GM21825 (cell line): Measurements from ENCODE around the gene CELSR3.
A peak's percentile ranks its signal among the peaks of the same experiment; 100 is the strongest.

Experiments used
- ATAC-seq: cut with Tn5 transposase; IDR thresholded peaks from one replicate; pipeline ENCODE4 v1.9.1; 2021; ENCODE audit warnings: mild to moderate bottlenecking, moderate library complexity; ENCODE audit not compliant: unreplicated experiment

Gene CELSR3

GRCh38 chr3:48688032-48688736, 25.5 kb upstream of the CELSR3 start:
- no peak for ATAC-seq

GRCh38 chr3:48687220-48687678, 24.6 kb upstream of the CELSR3 start:
- no peak for ATAC-seq

GRCh38 chr3:48686538-48687219, 24.0 kb upstream of the CELSR3 start:
- ATAC-seq, result no peak

DNA sequence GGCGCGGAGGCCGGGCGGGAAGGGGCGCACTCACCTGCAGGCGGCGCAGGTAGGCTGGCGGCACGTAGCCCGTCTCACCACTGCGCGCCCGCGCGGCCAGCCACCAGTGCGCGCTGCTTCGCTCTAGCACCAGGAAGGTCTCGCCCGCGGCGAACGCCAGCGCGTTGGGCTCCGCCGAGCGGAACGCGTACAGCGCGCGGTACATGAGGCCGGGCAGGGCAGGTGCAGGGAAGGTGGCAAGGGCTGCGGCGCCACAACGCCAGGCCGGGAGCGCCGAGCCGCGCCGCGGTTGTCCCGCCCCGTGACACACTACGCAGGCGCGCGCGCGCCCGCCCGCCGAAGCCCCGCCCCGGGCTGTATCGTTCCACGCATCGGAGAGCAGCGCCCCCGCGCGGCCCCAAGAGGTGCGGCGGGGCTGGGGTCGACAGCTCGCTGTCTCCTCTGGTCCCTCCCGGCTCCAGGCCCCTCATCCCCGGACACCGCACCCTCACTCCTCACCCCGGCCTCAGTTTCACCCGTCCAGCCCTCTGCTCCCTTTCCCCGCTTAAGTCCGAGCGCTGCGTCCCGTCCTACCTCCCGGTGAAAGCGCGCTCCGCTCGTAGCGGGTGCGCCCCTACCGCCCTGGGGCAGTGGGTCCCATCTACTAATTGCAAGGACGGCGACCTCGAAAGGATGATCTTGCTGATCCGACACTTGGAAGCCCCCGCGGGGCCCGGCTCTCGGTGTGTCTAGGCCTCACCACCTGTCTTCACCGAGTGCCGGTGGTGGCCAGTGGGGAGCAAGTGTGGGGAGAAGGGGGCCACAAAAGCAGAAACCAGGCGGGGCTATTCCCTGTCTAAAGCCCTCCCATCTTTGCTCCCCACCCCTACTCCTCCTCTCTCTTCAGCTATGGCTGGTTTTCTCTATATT, 23.2 kb upstream of the CELSR3 start, which contains the start of gene NCKIPSD:
NCKIPSD (minus strand) TSS at position 313 of the 909 bp plus-strand sequence; CDS start at position 205, 108 bp downstream.
- ATAC-seq, result peak; percentile 79

- no peak for ATAC-seq
Measured at GRCh38 chr3:48685293-48685602, 22.6 kb upstream of the CELSR3 start.

GRCh38 chr3:48684480-48685143, 21.9 kb upstream of the CELSR3 start:
- ATAC-seq, result no peak

- ATAC-seq, result no peak
Measured at GRCh38 chr3:48684054-48684349, 21.3 kb upstream of the CELSR3 start.

DNA sequence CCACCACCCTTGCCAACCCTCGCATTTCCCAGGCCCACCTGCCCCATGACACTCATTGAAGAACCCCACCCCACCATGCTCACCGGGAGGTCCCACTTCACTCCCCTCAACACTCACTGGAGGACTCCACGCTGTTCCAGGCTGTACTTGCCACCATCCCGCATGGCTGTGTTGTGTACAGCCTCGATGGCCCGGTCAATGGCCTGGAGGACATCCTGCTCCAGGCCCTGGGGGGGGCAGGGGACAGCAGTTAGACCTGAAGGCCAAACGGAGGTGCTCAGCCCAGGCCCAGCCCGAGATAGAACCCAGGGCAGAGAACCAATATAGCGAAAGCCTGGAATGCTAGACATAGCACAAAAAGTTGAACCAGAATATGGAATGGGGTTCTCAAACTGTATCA, 20.1 kb upstream of the CELSR3 start:
- no peak for ATAC-seq

GRCh38 chr3:48681974-48682610, 19.4 kb upstream of the CELSR3 start:
- ATAC-seq, result no peak

- no peak for ATAC-seq
Measured at GRCh38 chr3:48681541-48681880, 18.8 kb upstream of the CELSR3 start.

DNA sequence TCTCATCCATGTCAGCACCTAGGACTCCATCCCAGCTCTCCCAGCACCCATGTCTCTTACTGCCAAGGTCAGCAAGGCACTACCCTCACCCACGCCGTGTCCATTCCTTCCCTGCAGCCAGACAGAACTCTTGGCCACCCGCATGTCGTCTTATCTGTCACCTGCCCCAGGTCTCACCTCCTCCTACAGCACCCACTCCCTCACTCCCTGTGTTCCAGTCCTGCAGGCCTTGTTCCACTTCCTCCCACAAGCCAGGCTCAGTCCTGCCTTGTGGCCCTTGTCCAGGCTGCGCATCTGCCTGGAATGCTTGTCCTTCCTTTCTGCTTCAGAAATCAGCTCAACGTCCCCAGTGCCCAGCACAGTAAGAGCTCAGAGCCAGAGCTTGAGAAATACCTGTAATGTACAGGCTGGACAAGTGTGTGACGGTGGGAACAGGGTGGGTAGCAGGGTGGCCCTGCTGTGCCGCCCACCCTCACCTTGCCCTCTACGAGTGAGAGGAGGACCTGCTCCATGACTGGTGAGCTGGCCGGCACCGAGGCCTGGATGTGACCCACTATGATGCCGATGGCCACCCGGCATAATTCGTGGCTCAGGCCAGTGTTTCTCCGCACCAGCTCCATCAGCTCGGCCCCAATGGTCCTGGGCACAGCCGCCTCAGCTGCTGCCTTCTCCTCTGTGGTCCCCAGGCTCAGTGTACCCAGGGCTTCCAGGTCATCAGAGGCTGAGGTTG, 18.3 kb upstream of the CELSR3 start:
- no peak for ATAC-seq

DNA sequence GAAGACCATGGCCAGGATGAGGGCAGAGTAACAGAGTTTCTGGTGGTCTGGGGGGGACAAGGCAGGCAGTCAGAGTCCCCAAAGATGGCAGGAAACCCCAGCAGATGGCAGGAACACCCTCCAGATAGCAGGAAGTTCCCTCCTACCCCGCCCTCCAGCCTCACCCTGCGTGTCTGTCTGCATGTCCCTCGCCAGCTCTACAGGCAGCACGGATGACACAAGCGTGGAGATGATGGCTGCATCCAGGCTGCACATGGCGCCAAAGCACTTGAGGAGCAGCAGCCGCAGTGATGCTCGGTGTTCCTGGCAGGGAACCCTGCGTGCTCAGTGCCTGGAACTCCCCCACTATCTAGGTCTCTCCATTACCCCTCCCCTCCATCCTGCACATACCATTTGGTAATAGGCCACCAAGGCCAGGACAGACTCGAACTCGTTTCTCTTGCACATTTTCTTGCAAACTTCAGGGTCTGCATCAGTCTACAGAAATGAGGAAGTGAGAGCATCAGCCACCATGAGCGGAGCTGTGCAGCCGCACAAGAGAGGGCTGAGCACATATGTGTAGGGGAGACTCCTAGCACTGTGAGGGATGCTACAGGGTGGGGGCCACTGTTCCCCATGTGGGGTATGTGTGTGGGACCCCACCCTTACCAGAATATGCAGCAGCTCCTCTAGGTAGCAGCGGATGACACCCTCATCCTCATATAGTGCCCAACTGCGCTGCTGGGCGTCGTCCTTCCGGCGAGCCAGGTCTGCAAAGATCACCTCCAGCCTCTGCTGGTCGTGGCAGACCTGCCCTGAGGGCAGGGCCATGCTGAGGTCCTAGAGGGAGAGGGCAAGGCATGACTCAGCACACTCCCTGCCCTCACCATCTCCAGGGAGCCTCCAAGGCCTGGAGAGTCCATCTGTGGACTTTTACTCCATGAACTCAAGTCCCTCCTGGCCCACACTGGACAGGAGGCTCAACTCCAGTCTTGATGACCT, 17.0 kb upstream of the CELSR3 start:
- no peak for ATAC-seq

- ATAC-seq, result no peak
Measured at GRCh38 chr3:48678566-48679380, 16.1 kb upstream of the CELSR3 start.

DNA sequence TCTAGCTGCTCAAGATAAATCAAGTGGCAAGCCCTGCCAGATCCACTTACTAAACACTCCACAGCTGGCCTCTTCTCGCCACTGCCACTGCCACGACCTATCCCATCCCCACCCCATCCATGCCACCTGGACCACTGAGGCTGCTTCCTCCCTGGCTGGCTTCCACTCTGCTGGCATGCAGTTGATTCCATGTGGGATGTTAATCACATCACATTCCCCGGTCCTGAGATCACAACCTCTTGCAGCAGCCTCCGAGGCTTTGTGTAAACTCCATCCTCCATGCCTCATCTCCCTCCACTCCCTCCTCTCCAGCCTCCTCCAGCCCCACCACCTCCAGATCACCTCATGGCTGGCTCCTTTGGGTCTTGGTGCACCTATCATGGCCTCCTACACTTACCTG, 15.4 kb upstream of the CELSR3 start:
- no peak for ATAC-seq

DNA sequence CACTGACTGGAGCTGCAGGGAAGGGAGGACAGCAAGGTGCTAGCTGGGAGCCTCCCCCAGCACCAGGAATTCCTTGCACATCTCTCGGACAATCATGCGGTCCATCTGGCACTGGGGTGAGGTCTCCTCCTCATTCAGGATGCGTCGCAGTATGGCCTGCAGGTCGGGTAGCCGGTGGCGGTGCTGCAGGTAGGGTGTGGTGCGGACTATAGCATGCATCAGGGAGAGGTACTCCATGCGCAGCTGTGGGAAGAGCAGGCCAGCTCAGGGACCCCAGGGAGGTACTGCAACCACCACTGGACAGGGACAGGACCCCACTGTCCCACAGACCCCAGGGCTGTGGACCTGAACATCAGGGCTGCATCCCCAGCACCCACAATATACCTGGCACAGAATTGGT, 11.8 kb upstream of the CELSR3 start:
- ATAC-seq, result no peak

DNA sequence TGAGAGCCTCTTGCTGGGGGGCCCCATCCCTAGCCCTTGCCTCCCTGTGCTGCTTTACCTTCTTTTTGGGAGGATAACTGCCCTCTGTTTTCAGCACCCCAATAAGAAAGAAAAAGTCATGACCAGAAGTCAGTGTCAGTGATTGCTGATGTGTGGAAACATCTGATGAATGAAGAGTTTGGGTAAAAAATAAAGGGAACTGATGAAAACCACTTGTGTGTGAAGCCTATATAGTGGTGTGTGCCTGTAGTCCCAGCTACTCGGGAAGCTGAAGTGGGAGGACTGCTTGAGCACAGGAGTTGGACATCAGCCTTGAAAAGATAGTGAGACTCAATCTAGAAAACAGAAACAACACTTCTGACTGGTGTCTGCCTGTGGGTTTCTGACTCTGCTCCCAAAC, 9.8 kb upstream of the CELSR3 start:
- no peak for ATAC-seq

DNA sequence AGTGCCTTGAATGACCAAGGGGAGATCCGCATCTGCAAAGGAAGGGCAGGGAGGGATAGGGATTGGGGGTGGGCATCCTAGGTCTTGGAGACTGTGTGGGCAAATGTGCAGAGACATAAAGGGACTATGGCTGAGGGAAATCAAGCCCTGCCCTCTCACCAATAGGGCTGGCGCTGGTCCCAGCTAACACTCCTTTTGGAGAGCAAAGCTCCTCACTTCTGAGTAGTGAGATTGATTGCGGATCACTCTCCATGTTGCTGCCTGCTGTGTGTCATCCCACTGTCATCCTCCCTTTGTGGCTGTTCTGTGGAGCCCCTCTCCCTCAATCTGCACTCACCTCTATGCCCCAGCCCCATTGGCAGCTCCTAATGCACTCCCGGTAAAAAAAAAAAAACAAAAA, 2.2 kb upstream of the CELSR3 start:
- ATAC-seq, result no peak

DNA sequence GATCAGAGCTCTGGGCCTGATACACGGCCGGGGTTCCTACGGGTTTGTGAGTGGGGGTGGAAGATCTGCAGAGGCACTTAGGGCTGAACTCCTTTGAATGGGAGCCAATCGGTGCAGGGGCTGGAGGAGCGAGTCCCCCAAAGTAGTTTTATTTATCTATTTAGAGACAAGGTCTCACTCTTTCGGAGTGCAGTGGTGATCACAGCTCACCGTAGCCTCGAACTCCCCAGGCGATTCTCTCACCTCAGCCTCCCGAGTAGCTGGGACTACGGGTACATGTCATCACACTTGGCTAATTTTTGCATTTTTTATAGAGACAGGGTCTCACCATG, 1.6 kb upstream of the CELSR3 start:
- no peak for ATAC-seq
